ENCODE results near the gene SYT6. TPM values are rescaled to one million over a fixed set of nuclear protein-coding genes. Genes with fewer than 3 reads are reported as not detected.
"Not testable (repeated sequence)": the region's sequence is repeated elsewhere in the genome, so short reads cannot be mapped to it uniquely, and the experiment has no call there.

Gene SYT6
- total and polyA plus RNA-seq, 4 donors = 0.01 to 4.2 TPM; not detected in 2

- no peak overlapping the region for H3K27ac ChIP-seq (ENCODE audit: low read depth in 1 of 2, low read length in 1 of 2)
- peaks cover 0 to 12% (median 2%) of the 10 kb centered on the region in 4 donors for H3K9me3 ChIP-seq (ENCODE audit: control insufficient read depth in 4 of 4, insufficient read depth in 3 of 4, low read length in 3 of 4)
- no peak overlapping the region for H3K9ac ChIP-seq (ENCODE audit: insufficient read depth in 1 of 2, low read length in 2 of 2)
- no peak for TF ChIP-seq CTCF (IDR thresholded peaks at IDR 0.05; ENCODE audit: control extremely low read depth, extremely low read depth)
- DNase-seq (no peak), ATAC-seq (ENCODE audit: insufficient read depth, low FRiP score) (no peak)
- H3K4me1 ChIP-seq (ENCODE audit: control insufficient read depth in 5 of 5, insufficient read depth in 5 of 5, low read length in 5 of 5) = peaks cover 0 to 2% (median 0%) of the 10 kb centered on the region in 5 donors
- no peak overlapping the region for H3K4me3 ChIP-seq
- no peaks in the 10 kb centered on the region for H3K27me3 ChIP-seq (ENCODE audit: control insufficient read depth in 3 of 3, insufficient read depth in 3 of 3, low read length in 2 of 3)
- no peaks in the 10 kb centered on the region for H3K36me3 ChIP-seq (ENCODE audit: control insufficient read depth in 4 of 4, insufficient read depth in 4 of 4, low read length in 4 of 4)
Measured at GRCh38 chr1:114063544-114063943, 90.1 kb downstream of the SYT6 start.

DNA sequence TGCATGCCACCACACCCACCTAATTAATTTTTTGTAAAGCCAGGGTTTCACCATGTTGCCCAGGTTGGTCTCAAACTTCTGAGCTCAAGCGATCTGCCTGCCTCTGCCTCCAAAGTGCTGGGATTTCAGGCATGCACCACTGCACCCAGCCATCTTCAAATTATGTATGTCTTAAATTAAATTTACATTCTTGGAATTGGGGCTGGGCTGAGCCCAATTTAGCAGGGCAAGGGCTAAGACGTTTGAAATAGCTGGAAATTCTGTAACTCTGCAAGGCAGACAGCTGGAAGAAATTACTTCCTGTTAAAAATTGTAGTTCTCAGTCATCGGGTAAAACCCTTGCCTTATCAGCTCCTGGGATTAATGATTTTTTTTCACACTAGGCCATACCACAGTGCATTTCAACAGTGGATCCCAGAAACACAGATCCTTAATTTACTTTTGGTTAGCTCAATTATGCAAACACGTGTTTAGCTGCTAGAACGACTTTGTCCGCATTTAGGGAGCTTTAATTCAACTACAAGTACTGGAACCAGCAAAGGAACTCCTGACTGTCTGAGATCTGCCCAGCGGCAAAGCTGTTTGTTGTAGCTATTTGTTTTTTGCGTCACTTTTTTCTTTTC, 91.1 kb downstream of the SYT6 start:
- TF ChIP-seq CTCF (IDR thresholded peaks at IDR 0.05; ENCODE audit: control extremely low read depth, extremely low read depth) = no peak
- WGBS, 2 donors = 58 to 66% methylated on average over 8 of the region's 8 CpGs

GRCh38 chr1:114061121-114061830, 92.4 kb downstream of the SYT6 start:
- no peak for DNase-seq

More for the DNA sequence above, 91.1 kb downstream of the SYT6 start:
- peak in 2 of 3 donors; percentile 31 to 39 for DNase-seq
- no peak overlapping the region for H3K27ac ChIP-seq (ENCODE audit: low read depth in 1 of 2, low read length in 1 of 2)
- ATAC-seq (ENCODE audit: insufficient read depth, low FRiP score) = no peak
- H3K4me1 ChIP-seq (ENCODE audit: control insufficient read depth in 5 of 5, insufficient read depth in 5 of 5, low read length in 5 of 5) = peaks cover 0 to 3% (median 0%) of the 10 kb centered on the region in 5 donors
- no peaks in the 10 kb centered on the region for H3K27me3 ChIP-seq (ENCODE audit: control insufficient read depth in 3 of 3, insufficient read depth in 3 of 3, low read length in 2 of 3)
- peaks cover 0 to 12% (median 2%) of the 10 kb centered on the region in 4 donors for H3K9me3 ChIP-seq (ENCODE audit: control insufficient read depth in 4 of 4, insufficient read depth in 3 of 4, low read length in 3 of 4)
- H3K9ac ChIP-seq (ENCODE audit: insufficient read depth in 1 of 2, low read length in 2 of 2) = no peak overlapping the region
- no peak overlapping the region for H3K4me3 ChIP-seq
- no peaks in the 10 kb centered on the region for H3K36me3 ChIP-seq (ENCODE audit: control insufficient read depth in 4 of 4, insufficient read depth in 4 of 4, low read length in 4 of 4)

DNA sequence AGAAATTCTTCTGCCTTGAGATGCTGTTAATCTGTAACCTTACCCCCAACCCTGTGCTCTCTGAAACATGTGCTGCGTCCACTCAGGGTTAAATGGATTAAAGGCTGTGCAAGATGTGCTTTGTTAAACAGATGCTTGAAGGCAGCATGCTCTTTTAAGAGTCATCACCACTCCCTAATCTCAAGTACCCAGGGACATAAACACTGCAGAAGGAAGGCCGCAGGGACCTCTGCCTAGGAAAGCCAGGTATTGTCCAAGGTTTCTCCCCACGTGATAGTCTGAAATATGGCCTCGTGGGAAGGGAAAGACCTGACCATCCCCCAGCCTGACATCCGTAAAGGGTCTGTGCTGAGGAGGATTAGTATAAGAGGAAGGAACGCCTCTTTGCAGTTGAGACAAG, 95.4 kb downstream of the SYT6 start:
- H3K9ac ChIP-seq (ENCODE audit: insufficient read depth in 1 of 2, low read length in 2 of 2); DNase-seq; H3K4me3 ChIP-seq; H3K27ac ChIP-seq (ENCODE audit: low read depth in 1 of 2, low read length in 1 of 2); H3K4me1 ChIP-seq (ENCODE audit: control insufficient read depth in 5 of 5, insufficient read depth in 5 of 5, low read length in 5 of 5); ATAC-seq (ENCODE audit: insufficient read depth, low FRiP score); H3K27me3 ChIP-seq (ENCODE audit: control insufficient read depth in 3 of 3, insufficient read depth in 3 of 3, low read length in 2 of 3); H3K36me3 ChIP-seq (ENCODE audit: control insufficient read depth in 4 of 4, insufficient read depth in 4 of 4, low read length in 4 of 4): not testable (repeated sequence)
- 32 to 43% methylated on average over 5 to 6 of the region's 6 CpGs for WGBS, 2 donors
- H3K9me3 ChIP-seq (ENCODE audit: control insufficient read depth in 4 of 4, insufficient read depth in 3 of 4, low read length in 3 of 4) = peaks cover 0 to 16% (median 2%) of the 10 kb centered on the region in 4 donors

More at GRCh38 chr1:114061121-114061830, 92.4 kb downstream of the SYT6 start:
- Histone ChIP-seq H3K9me3 (ENCODE audit: control insufficient read depth in 4 of 4, insufficient read depth in 3 of 4, low read length in 3 of 4) (peaks cover 0 to 13% (median 2%) of the 10 kb centered on the region in 4 donors), H3K9ac (ENCODE audit: insufficient read depth in 1 of 2, low read length in 2 of 2) (no peak overlapping the region), H3K27ac (ENCODE audit: low read depth in 1 of 2, low read length in 1 of 2) (no peak overlapping the region), H3K36me3 (ENCODE audit: control insufficient read depth in 4 of 4, insufficient read depth in 4 of 4, low read length in 4 of 4) (no peaks in the 10 kb centered on the region), H3K4me1 (ENCODE audit: control insufficient read depth in 5 of 5, insufficient read depth in 5 of 5, low read length in 5 of 5) (peaks cover 0 to 3% (median 0%) of the 10 kb centered on the region in 5 donors), H3K27me3 (ENCODE audit: control insufficient read depth in 3 of 3, insufficient read depth in 3 of 3, low read length in 2 of 3) (no peaks in the 10 kb centered on the region), H3K4me3 (no peak overlapping the region)
- WGBS, 2 donors = 83 to 85% methylated on average over 1 of the region's 1 CpG
- ATAC-seq (ENCODE audit: insufficient read depth, low FRiP score) = no peak
- TF ChIP-seq CTCF (IDR thresholded peaks at IDR 0.05; ENCODE audit: control extremely low read depth, extremely low read depth) = no peak
